Trophoblast cell (in vitro differentiated cells and primary cell): Measurements from ENCODE around the gene CA14.

Experiments used
- DNase-seq, 2 donors: peaks; one replicate each; pipeline ENCODE4 v3.0.0-alpha.2; 2016
- H2AFZ ChIP-seq: 2 replicates; pipeline ENCODE4 v1.6.1; 2013; ENCODE audit warnings: low read length, moderate library complexity, mild to moderate bottlenecking; ENCODE audit not compliant: insufficient read depth, poor library complexity
- H2AK5ac ChIP-seq: 2 replicates; pipeline ENCODE4 v1.6.1; 2013; ENCODE audit warnings: mild to moderate bottlenecking, low read length
- H2BK120ac ChIP-seq: 2 replicates; pipeline ENCODE4 v1.6.1; 2013; ENCODE audit warnings: low read length, mild to moderate bottlenecking, moderate library complexity; ENCODE audit not compliant: insufficient read depth, poor library complexity
- H2BK12ac ChIP-seq: 2 replicates; pipeline ENCODE4 v1.6.1; 2013; ENCODE audit warnings: mild to moderate bottlenecking, low read length, moderate library complexity
- H2BK5ac ChIP-seq: 2 replicates; pipeline ENCODE4 v1.6.1; 2013; ENCODE audit warnings: low read length, low read depth, moderate library complexity, mild to moderate bottlenecking; ENCODE audit not compliant: poor library complexity
- H3K14ac ChIP-seq: 2 replicates; pipeline ENCODE4 v1.6.1; 2013; ENCODE audit warnings: mild to moderate bottlenecking, low read length
- H3K18ac ChIP-seq: 2 replicates; pipeline ENCODE4 v1.6.1; 2013; ENCODE audit warnings: mild to moderate bottlenecking, low read length
- H3K23ac ChIP-seq: 2 replicates; pipeline ENCODE4 v1.6.1; 2013; ENCODE audit warnings: low read length
- H3K27ac ChIP-seq: 2 replicates; pipeline ENCODE4 v1.5.1; 2013; ENCODE audit warnings: low read depth, mild to moderate bottlenecking, inconsistent platforms, low read length, moderate library complexity
- H3K27me3 ChIP-seq: 2 replicates; pipeline ENCODE4 v1.6.1; 2013; ENCODE audit warnings: inconsistent platforms, mild to moderate bottlenecking, low read length, moderate library complexity; ENCODE audit not compliant: insufficient read depth
- H3K36me3 ChIP-seq, 2 experiments: 1 replicate in 1 of 2; 2 replicates in 1 of 2; pipeline ENCODE4 v1.6.1; 2013; ENCODE audit warnings: low read length in 2 of 2, mild to moderate bottlenecking in 2 of 2, moderate library complexity in 1 of 2; ENCODE audit not compliant: insufficient read depth in 2 of 2, control insufficient read depth in 1 of 2
- H3K4ac ChIP-seq: 2 replicates; pipeline ENCODE4 v1.6.1; 2013; ENCODE audit warnings: low read depth, mild to moderate bottlenecking, low read length, moderate library complexity
- H3K4me1 ChIP-seq, 2 experiments: 1 replicate in 1 of 2; 2 replicates in 1 of 2; pipeline ENCODE4 v1.6.1; 2013; ENCODE audit warnings: low read length in 2 of 2, mild to moderate bottlenecking in 2 of 2, moderate library complexity in 1 of 2; ENCODE audit not compliant: insufficient read depth in 2 of 2, control insufficient read depth in 1 of 2
- H3K4me2 ChIP-seq: 2 replicates; pipeline ENCODE4 v1.6.1; 2013; ENCODE audit warnings: inconsistent platforms, mild to moderate bottlenecking, low read length, moderate library complexity
- H3K4me3 ChIP-seq: 2 replicates; pipeline ENCODE4 v1.5.1; 2013; ENCODE audit warnings: mild to moderate bottlenecking, low read depth, low read length, inconsistent platforms
- H3K79me1 ChIP-seq: one replicate; pipeline ENCODE4 v1.6.1; 2013; ENCODE audit warnings: low read length
- H3K79me2 ChIP-seq: 2 replicates; pipeline ENCODE4 v1.6.1; 2013; ENCODE audit warnings: low read length, mild to moderate bottlenecking; ENCODE audit not compliant: control insufficient read depth, insufficient read depth, poor library complexity
- H3K9ac ChIP-seq: 2 replicates; pipeline ENCODE4 v1.6.1; 2013; ENCODE audit warnings: mild to moderate bottlenecking, low read length
- H3K9me3 ChIP-seq: 2 replicates; pipeline ENCODE4 v1.6.1; 2013; ENCODE audit warnings: low read depth, mild to moderate bottlenecking, control low read depth, inconsistent platforms, low read length; ENCODE audit not compliant: insufficient read depth
- H4K12ac ChIP-seq: 2 replicates; pipeline ENCODE4 v1.6.1; 2013; ENCODE audit warnings: low read depth, mild to moderate bottlenecking, low read length, moderate library complexity
- H4K8ac ChIP-seq: 2 replicates; pipeline ENCODE4 v1.6.1; 2013; ENCODE audit warnings: low read depth, mild to moderate bottlenecking, low read length, moderate library complexity
- H4K91ac ChIP-seq: one replicate; pipeline ENCODE4 v1.6.1; 2013; ENCODE audit warnings: low read depth, mild to moderate bottlenecking, low read length, moderate library complexity
- WGBS: extraction: QIAGEN DNeasy Blood & Tissue Kit; methylation state at CpG from one replicate; pipeline ENCODE4 v1.1.7; 2013; ENCODE audit warnings: missing lambda C conversion rate; ENCODE audit not compliant: insufficient read length, insufficient coverage; ENCODE audit errors: extremely low coverage; 5-methylcytosine and 5-hydroxymethylcytosine counted together

The CA14 gene

GRCh38 chr1:150271291-150271959 lies 13.9 kb downstream of the CA14 start:
- Histone ChIP-seq H2BK5ac (no peak overlapping the region), H3K9ac (no peak overlapping the region), H3K79me1 (peaks cover 5% of the 10 kb centered on the region), H3K18ac (no peak overlapping the region), H3K4me1 (peaks cover 5 to 6% of the 10 kb centered on the region in 2 experiments), H2BK12ac (no peak overlapping the region), H3K9me3 (no peaks in the 10 kb centered on the region), H4K8ac (no peak overlapping the region), H4K12ac (no peak overlapping the region), H3K4ac (no peak overlapping the region), H3K27ac (no peak overlapping the region), H3K27me3 (no peaks in the 10 kb centered on the region), H3K14ac (no peak overlapping the region), H2AK5ac (no peak overlapping the region), H3K4me3 (no peak overlapping the region), H4K91ac (no peak overlapping the region), H3K79me2 (peaks cover 10% of the 10 kb centered on the region), H3K36me3 (peaks cover 4 to 9% of the 10 kb centered on the region in 2 experiments), H2AFZ (no peak overlapping the region), H3K23ac (no peak overlapping the region), H2BK120ac (no peak overlapping the region), H3K4me2 (no peak overlapping the region)
- WGBS, result no CpG with 5 or more reads among the region's 7 CpGs
- no peak for DNase-seq

DNA sequence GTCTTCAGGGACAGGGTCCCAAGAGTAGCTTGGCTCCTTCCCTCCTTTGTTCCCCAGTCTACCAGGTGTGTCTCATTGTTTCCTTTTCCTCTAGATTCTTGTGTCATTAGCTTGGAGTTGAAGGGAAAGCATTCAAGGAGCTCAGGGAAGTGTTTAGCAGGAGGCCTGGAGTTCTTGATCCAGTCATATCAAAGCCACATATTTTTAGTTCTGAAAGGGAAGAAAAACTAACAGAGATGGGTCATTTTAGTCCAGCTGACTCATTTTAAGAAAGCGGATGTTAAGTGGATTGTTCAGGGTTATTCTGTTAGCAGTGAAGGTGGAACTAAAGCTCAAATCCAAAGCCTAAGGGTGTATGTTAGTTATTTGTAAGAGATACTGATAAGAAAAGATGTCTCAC lies 15.7 kb downstream of the CA14 start:
- no CpG with 5 or more reads among the region's 1 CpG for WGBS
- Histone ChIP-seq H3K4me3 (no peak overlapping the region), H3K14ac (no peak overlapping the region), H2BK12ac (no peak overlapping the region), H3K9me3 (no peaks in the 10 kb centered on the region), H4K91ac (no peak overlapping the region), H2AFZ (no peak overlapping the region), H3K4me2 (no peak overlapping the region), H3K79me2 (peaks cover 5% of the 10 kb centered on the region), H3K4ac (no peak overlapping the region), H4K8ac (no peak overlapping the region), H3K27ac (no peak overlapping the region), H4K12ac (no peak overlapping the region), H2AK5ac (no peak overlapping the region), H2BK120ac (no peak overlapping the region), H3K36me3 (no peaks in the 10 kb centered on the region), H3K27me3 (no peaks in the 10 kb centered on the region), H3K4me1 (no peaks in the 10 kb centered on the region), H3K23ac (no peak overlapping the region), H3K18ac (no peak overlapping the region), H2BK5ac (no peak overlapping the region), H3K9ac (no peak overlapping the region), H3K79me1 (peaks cover 5% of the 10 kb centered on the region)
- DNase-seq, result no peak

DNA sequence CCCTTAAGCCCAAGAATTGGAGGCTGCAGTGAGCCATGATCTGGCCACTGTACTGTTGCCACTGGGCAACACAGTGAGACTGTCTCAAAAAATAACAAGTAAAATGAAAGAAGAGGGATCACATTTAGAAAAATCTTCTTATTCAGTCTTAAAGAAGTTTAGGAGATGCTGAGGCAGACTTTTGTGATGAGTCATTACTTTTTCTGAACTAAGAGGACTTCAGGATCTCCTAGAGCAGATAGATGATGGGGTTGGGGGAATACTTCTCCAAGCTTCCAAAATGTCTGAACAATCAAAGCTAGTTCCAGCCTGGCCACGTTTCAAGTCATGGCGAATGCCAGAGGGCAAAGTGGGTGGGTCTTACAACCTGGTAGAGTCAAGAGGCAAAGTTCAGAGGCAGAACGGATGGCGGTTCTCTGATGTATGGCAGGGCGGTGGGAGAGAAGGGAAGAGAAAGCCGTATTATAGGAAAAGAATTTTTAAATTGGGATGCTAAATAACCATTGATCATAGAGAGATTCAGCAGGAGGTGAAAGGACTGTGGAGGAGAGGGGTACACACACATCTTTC lies 22.6 kb downstream of the CA14 start:
- H3K4ac ChIP-seq, result no peak overlapping the region
- H4K91ac ChIP-seq, result no peak overlapping the region
- no peak overlapping the region for H3K18ac ChIP-seq
- WGBS, result no CpG with 5 or more reads among the region's 6 CpGs
- DNase-seq, result no peak
- no peak overlapping the region for H2BK12ac ChIP-seq
- H4K8ac ChIP-seq, result no peak overlapping the region
- no peak overlapping the region for H2BK120ac ChIP-seq
- no peak overlapping the region for H3K27ac ChIP-seq
- no peak overlapping the region for H3K4me3 ChIP-seq
- H2AK5ac ChIP-seq, result no peak overlapping the region
- H4K12ac ChIP-seq, result no peak overlapping the region
- H3K36me3 ChIP-seq, result no peaks in the 10 kb centered on the region
- no peak overlapping the region for H3K23ac ChIP-seq
- H3K4me2 ChIP-seq, result no peak overlapping the region
- no peak overlapping the region for H3K9ac ChIP-seq
- H3K79me1 ChIP-seq, result no peaks in the 10 kb centered on the region
- H3K14ac ChIP-seq, result no peak overlapping the region
- H3K9me3 ChIP-seq, result peaks cover 11% of the 10 kb centered on the region
- no peaks in the 10 kb centered on the region for H3K79me2 ChIP-seq
- H2BK5ac ChIP-seq, result no peak overlapping the region
- no peak overlapping the region for H2AFZ ChIP-seq
- peaks cover 7 to 16% of the 10 kb centered on the region in 2 experiments for H3K4me1 ChIP-seq
- peaks cover 17% of the 10 kb centered on the region for H3K27me3 ChIP-seq

GRCh38 chr1:150281221-150281757 lies 23.7 kb downstream of the CA14 start:
- no peak overlapping the region for H3K9ac ChIP-seq
- DNase-seq, result peak; percentile 21 to 49
- peak overlapping the region; percentile 55 for H4K8ac ChIP-seq
- no peak overlapping the region for H3K4ac ChIP-seq
- peak overlapping the region; percentile 54 for H3K4me2 ChIP-seq
- H3K4me1 ChIP-seq, result peaks cover 7 to 16% of the 10 kb centered on the region in 2 experiments
- peaks cover 11% of the 10 kb centered on the region for H3K9me3 ChIP-seq
- H3K18ac ChIP-seq, result no peak overlapping the region
- no peak overlapping the region for H2BK5ac ChIP-seq
- no peak overlapping the region for H4K12ac ChIP-seq
- H2BK12ac ChIP-seq, result peak overlapping the region; percentile 24
- H3K27ac ChIP-seq, result no peak overlapping the region
- H4K91ac ChIP-seq, result no peak overlapping the region
- no peak overlapping the region for H2AK5ac ChIP-seq
- H3K79me1 ChIP-seq, result no peaks in the 10 kb centered on the region
- H3K14ac ChIP-seq, result no peak overlapping the region
- H3K27me3 ChIP-seq, result peaks cover 17% of the 10 kb centered on the region
- no CpG with 5 or more reads among the region's 15 CpGs for WGBS
- no peak overlapping the region for H3K4me3 ChIP-seq
- no peaks in the 10 kb centered on the region for H3K79me2 ChIP-seq
- H2AFZ ChIP-seq, result peak overlapping the region; percentile 19
- H2BK120ac ChIP-seq, result no peak overlapping the region
- H3K36me3 ChIP-seq, result no peaks in the 10 kb centered on the region
- no peak overlapping the region for H3K23ac ChIP-seq
